Tibial artery (tissue), 4 donors: ENCODE data around the gene CCDC39.
"Not testable (repeated sequence)": the region's sequence is repeated elsewhere in the genome, so short reads cannot be mapped to it uniquely, and the experiment has no call there.

Experiments
- DNase-seq, 2 donors: peaks; one replicate each; pipeline ENCODE4 v3.0.0-alpha.2; 2019
- H3K27ac ChIP-seq, 2 donors: fragments of 200-600 bp; sonication (generic) in 1 of 2; 1 replicate in 1 of 2; 2 replicates in 1 of 2; pipeline ENCODE4 v1.5.1; 2018 to 2019; ENCODE audit warnings: mild to moderate bottlenecking in 1 of 2
- H3K27me3 ChIP-seq, 2 donors: fragments of 200-600 bp; sonication (generic) in 1 of 2; one replicate each; pipeline versions ENCODE4 v1.5.1 to v1.6.0; 2016 to 2019
- H3K36me3 ChIP-seq, 3 donors: fragments of 200-600 bp; sonication (generic) in 2 of 3; one replicate each; pipeline ENCODE4 v1.5.1; 2016 to 2019; ENCODE audit warnings: mild to moderate bottlenecking in 2 of 3
- H3K4me1 ChIP-seq, 4 donors: fragments of 200-600 bp; sonication (generic) in 2 of 4; 1 replicate in 3 of 4; 2 replicates in 1 of 4; pipeline ENCODE4 v1.5.1; 2016 to 2019
- H3K4me3 ChIP-seq, 2 donors: fragments of 200-600 bp; sonication (generic) in 1 of 2; 1 replicate in 1 of 2; 2 replicates in 1 of 2; pipeline ENCODE4 v1.5.1; 2018 to 2019; ENCODE audit warnings: mild to moderate bottlenecking in 2 of 2
- H3K9me3 ChIP-seq, 3 donors: fragments of 200-600 bp; sonication (generic) in 1 of 3; one replicate each; pipeline ENCODE4 v1.5.1; 2016 to 2019
- intact Hi-C: fragments of 100-400 bp; cut with DNase I; formaldehyde crosslinking; loops from one replicate; pipeline ENCODE4 v1.15.0; 2023; ENCODE audit warnings: low total_unique reads
- TF ChIP-seq, protein P1 (sequence below), 2 experiments: fragments of 200-600 bp in 1 of 2; fragments of 450-650 bp in 1 of 2; IDR thresholded peaks; one replicate each; pipeline ENCODE4 v1.5.1; 2017 to 2019; ENCODE audit warnings: antibody characterized with exemption in 2 of 2, mild to moderate bottlenecking in 1 of 2, moderate library complexity in 1 of 2

CCDC39 gene

DNA sequence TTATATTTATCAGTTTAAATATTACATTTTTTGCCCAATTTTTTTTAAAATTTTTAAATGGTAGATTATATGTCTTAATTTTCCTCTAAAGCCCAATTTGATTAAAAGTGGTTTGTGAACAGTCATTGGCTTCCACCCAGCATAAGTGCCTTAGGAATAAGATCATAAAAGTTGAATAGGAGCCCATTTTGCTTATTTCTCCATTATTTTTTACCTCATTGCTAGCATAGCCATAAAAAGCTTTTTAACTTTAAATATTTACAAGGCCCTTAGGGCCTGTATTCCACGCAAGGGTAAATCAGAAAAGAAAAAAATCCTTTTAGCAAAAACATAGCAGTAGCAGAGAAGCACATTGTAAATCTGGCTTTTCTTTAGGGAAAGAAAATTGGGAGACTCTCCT, 68.3 kb downstream of the CCDC39 start:
- H3K27ac ChIP-seq = no peak overlapping the region
- intact Hi-C loops = no loop called here
- no peaks in the 10 kb centered on the region for H3K27me3 ChIP-seq
- no peak for DNase-seq
- peaks cover 59 to 71% (median 63%) of the 10 kb centered on the region in 3 donors for H3K36me3 ChIP-seq
- no peak overlapping the region for H3K4me3 ChIP-seq
- no peaks in the 10 kb centered on the region for H3K9me3 ChIP-seq
- no peaks in the 10 kb centered on the region for H3K4me1 ChIP-seq
- TF ChIP-seq, protein P1, sequence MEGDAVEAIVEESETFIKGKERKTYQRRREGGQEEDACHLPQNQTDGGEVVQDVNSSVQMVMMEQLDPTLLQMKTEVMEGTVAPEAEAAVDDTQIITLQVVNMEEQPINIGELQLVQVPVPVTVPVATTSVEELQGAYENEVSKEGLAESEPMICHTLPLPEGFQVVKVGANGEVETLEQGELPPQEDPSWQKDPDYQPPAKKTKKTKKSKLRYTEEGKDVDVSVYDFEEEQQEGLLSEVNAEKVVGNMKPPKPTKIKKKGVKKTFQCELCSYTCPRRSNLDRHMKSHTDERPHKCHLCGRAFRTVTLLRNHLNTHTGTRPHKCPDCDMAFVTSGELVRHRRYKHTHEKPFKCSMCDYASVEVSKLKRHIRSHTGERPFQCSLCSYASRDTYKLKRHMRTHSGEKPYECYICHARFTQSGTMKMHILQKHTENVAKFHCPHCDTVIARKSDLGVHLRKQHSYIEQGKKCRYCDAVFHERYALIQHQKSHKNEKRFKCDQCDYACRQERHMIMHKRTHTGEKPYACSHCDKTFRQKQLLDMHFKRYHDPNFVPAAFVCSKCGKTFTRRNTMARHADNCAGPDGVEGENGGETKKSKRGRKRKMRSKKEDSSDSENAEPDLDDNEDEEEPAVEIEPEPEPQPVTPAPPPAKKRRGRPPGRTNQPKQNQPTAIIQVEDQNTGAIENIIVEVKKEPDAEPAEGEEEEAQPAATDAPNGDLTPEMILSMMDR (IDR thresholded peaks at IDR 0.05) = no peak

DNA sequence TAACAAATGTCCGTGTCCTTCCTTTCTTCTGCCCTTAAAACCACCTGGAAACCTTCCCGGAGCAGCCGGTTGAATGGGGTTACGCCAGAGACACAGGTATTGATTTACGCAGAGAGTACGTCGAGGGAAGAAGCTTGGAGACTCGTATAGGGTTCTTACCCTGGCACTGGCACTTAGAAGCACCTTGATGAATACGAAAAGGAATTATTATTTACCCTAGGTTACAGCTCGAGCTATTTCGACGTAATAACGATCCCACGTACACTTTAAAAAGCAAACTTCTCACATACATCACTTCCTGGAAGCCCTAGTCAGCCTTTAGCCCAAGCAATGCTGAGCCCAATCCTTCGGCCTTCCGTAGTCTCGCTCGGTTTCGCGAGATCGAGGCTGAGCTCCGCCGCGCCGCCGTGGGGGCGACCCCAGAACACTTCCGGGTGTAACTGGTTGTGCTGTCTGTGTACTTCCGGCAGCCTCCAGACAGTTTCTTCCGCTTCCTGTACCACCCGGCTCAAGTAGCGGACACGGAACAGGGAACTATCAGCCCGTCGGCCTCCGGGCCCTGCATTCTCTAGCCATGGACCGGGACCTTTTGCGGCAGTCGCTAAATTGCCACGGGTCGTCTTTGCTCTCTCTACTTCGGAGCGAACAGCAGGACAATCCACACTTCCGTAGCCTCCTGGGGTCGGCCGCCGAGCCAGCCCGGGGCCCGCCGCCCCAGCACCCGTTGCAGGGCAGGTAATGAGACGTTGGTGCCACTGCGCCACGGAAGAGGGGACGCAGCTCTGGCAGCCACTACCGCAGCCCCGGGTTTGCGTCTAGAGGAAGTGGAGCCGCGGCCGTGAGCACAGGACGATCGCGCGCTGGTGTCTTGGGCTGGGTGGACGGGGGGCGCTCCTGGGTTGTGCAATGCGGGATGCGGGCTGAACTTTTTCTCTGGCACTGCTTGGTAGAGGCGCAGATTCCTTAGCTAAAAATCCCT, 77.3 kb downstream of the CCDC39 start, which contains the start of gene TTC14:
TTC14 (plus strand) TSS at position 476 of the 979 bp plus-strand sequence; CDS start at position 575, 99 bp downstream.
- H3K4me3 ChIP-seq = peak within 1 kb of the TSS; percentile 87 to 97
- H3K9me3 ChIP-seq = no peaks in the 10 kb centered on the region
- peak within 1 kb of the TSS; percentile 67 to 68 for H3K27ac ChIP-seq
- TF ChIP-seq, protein P1 (IDR thresholded peaks at IDR 0.05) = no peak
- DNase-seq = peak; percentile 84 to 94
- H3K4me1 ChIP-seq = peaks cover 0 to 16% (median 10%) of the 10 kb centered on the region in 4 donors
- peaks cover 24 to 32% (median 28%) of the 10 kb centered on the region in 3 donors for H3K36me3 ChIP-seq
- intact Hi-C loops = no loop called here
- H3K27me3 ChIP-seq = no peaks in the 10 kb centered on the region

DNA sequence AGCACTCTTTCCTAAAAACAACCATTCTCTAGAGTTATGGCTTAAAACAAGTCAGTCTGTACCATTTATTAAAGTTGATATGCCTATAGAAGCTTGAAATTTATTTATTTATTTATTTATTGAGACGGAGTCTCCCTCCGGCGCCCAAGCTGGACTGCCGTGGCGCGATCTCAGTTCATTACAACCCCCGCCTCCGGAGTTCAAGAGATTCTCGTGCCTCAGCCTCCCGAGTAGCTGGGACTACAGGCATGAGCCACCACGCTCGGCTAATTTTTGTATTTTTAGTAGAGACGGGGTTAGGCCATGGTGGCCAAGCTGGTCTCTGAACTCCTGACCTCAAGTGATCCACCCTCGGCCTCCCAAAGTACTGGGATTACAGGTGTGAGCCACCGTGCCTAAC, 78.8 kb downstream of the CCDC39 start:
- intact Hi-C loops = no loop called here
- Histone ChIP-seq H3K36me3 (peaks cover 9 to 17% (median 14%) of the 10 kb centered on the region in 3 donors), H3K27me3 (peaks cover 0 to 7% of the 10 kb centered on the region in 2 donors), H3K27ac (no peak overlapping the region), H3K4me1 (peaks cover 0 to 16% (median 10%) of the 10 kb centered on the region in 4 donors), H3K9me3 (no peaks in the 10 kb centered on the region), H3K4me3 (no peak overlapping the region)
- DNase-seq = peak in 1 of 2 donors; percentile 37
- TF ChIP-seq, protein P1 (IDR thresholded peaks at IDR 0.05) = no peak

DNA sequence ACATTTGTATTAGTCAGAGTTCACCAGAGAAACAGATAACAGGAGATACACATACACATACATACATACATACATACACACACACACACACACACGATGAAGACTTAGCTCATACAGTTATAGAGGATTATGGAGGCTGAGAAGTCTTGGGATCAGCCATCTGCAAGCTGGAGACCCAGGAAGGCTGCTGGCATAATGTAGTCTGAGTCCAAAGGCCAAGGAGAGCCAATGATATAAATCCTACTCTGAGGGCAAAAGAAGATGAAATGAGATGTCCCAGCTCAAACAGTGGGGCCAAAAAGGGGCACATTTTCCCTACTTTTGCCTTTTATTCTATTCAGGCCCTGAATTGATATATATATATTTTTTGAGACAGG, 83.7 kb downstream of the CCDC39 start:
- no peaks in the 10 kb centered on the region for H3K9me3 ChIP-seq
- intact Hi-C loops = no loop called here

DNA sequence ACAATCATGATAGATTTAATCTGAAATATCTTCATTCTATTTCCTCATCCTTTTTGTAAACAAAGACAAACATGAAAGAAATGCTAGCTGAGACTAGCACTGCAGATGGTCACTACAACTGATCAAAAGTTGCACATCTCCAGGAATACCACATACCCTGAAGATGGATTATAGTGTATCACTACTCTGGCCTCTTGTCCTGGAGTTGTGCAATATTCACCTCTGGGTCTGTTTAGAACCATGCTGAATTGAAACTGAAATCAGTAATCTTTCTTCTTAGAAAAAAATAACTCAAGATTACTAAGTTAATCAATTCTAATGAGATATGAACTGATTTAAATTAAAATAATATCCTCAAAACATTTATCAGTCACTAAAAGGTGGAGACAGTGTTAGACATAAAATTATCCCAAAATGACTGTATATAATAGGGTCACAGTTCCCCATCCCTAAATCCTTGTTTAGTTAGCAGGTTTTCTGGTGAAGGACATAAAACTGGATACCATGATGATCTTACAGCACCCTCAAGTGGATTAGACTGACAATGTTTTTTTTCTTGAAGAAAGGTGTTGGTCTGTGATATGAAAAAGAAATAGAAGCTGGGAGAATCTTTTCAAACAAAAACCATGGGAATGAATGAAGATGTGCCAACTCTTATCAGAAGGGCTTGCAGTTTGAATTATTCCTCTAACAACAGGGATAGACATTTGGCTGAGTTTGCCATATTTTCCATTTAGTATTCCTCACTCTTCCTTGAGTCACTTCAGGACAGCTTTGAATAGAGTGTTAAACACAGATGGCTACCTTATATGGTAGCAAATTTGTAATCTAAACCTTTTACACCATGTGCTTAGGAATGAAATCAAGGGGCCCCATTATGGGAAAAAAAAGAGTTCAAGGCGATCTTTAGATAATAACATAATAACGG, 84.4 kb downstream of the CCDC39 start:
- intact Hi-C loops = no loop called here
- TF ChIP-seq, protein P1 (IDR thresholded peaks at IDR 0.05) = no peak
- H3K27ac ChIP-seq = no peak overlapping the region
- H3K4me1 ChIP-seq = no peaks in the 10 kb centered on the region
- H3K36me3 ChIP-seq = no peaks in the 10 kb centered on the region
- DNase-seq = no peak
- H3K27me3 ChIP-seq = peaks cover 0 to 15% of the 10 kb centered on the region in 2 donors
- no peak overlapping the region for H3K4me3 ChIP-seq
- H3K9me3 ChIP-seq = no peaks in the 10 kb centered on the region

More for the DNA sequence above, 83.7 kb downstream of the CCDC39 start:
- Histone ChIP-seq H3K36me3 (no peaks in the 10 kb centered on the region), H3K27ac (no peak overlapping the region), H3K27me3 (peaks cover 0 to 15% of the 10 kb centered on the region in 2 donors), H3K4me1 (no peaks in the 10 kb centered on the region), H3K4me3 (no peak overlapping the region)
- TF ChIP-seq, protein P1 (IDR thresholded peaks at IDR 0.05) = no peak
- no peak for DNase-seq

DNA sequence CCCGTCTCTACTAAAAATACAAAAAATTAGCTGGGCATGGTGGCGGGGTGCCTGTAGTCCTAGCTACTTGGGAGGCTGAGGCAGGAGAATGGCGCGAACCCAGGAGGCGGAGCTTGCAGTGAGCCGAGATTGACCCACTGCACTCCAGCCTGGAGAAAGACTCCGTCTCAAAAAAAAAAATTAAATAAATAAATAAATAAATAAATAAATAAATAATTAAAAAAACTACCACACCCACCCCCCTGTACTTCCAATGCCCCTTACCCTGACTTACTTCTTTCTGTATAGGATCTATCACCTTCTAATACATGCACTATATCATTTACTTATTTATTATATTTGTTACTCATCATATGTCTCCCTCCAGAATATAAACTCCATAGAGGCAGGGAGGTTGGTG, 85.7 kb downstream of the CCDC39 start:
- H3K4me1 ChIP-seq, DNase-seq, H3K9me3 ChIP-seq, H3K36me3 ChIP-seq, H3K27ac ChIP-seq, intact Hi-C loops, H3K4me3 ChIP-seq: not testable (repeated sequence)
- H3K27me3 ChIP-seq = peaks cover 0 to 15% of the 10 kb centered on the region in 2 donors
